Osteoblast (primary cell): ENCODE data around the gene SUGCT. TPM values are rescaled to one million over a fixed set of nuclear protein-coding genes. Genes with fewer than 3 reads are reported as not detected.

Experiments used
- DNase-seq: peaks from one replicate; pipeline ENCODE4 v3.0.0; 2011; ENCODE audit warnings: low spot score, mixed read lengths; ENCODE audit not compliant: insufficient read length; ENCODE audit errors: missing footprints
- H2AFZ ChIP-seq: 2 replicates; pipeline ENCODE4 v1.6.0; 2011; ENCODE audit warnings: mild to moderate bottlenecking, low read length
- H3K27ac ChIP-seq: 2 replicates; pipeline ENCODE4 v1.5.1; 2011; ENCODE audit warnings: mild to moderate bottlenecking, low read depth, low read length, moderate library complexity
- H3K27me3 ChIP-seq: 2 replicates; pipeline ENCODE4 v1.6.0; 2012; ENCODE audit warnings: mild to moderate bottlenecking, control low read depth, inconsistent platforms, low read length, moderate library complexity; ENCODE audit not compliant: insufficient read depth
- H3K36me3 ChIP-seq: 2 replicates; pipeline ENCODE4 v1.5.1; 2011; ENCODE audit warnings: mild to moderate bottlenecking, low read length, control low read depth, moderate library complexity; ENCODE audit not compliant: insufficient read depth
- H3K4me1 ChIP-seq: 2 replicates; pipeline ENCODE4 v1.5.1; 2011; ENCODE audit warnings: mild to moderate bottlenecking, low read length, control low read depth, moderate library complexity; ENCODE audit not compliant: insufficient read depth
- H3K4me2 ChIP-seq: 2 replicates; pipeline ENCODE4 v1.6.0; 2011; ENCODE audit warnings: mild to moderate bottlenecking, low read length; ENCODE audit not compliant: insufficient read depth
- H3K4me3 ChIP-seq: fragments of 200-600 bp; sonication (generic); 3 replicates; pipeline ENCODE4 v1.5.1; 2012; ENCODE audit warnings: mild to moderate bottlenecking, low read length, inconsistent platforms; ENCODE audit not compliant: insufficient read depth
- H3K79me2 ChIP-seq: 2 replicates; pipeline ENCODE4 v1.6.0; 2012; ENCODE audit warnings: mild to moderate bottlenecking, low read length, control low read depth, inconsistent platforms; ENCODE audit not compliant: insufficient read depth
- H3K9me3 ChIP-seq: 2 replicates; pipeline ENCODE4 v1.5.1; 2011; ENCODE audit warnings: low read depth, low read length, control low read depth
- H4K20me1 ChIP-seq: 2 replicates; pipeline ENCODE4 v1.6.0; 2012; ENCODE audit warnings: mild to moderate bottlenecking, low read length, control low read depth; ENCODE audit not compliant: insufficient read depth
- total RNA-seq: library from RNA; depleted of rRNA; stranded (reverse); fragments of >200 nt; gene quantifications from 2 replicates; pipeline ENCODE4 v1.2.3, GENCODE V29; 2012
- TF ChIP-seq, protein P1 (sequence below): IDR thresholded peaks from 2 replicates; pipeline ENCODE4 v1.5.1; 2011; ENCODE audit warnings: mild to moderate bottlenecking, low read depth, low read length, moderate library complexity; ENCODE audit errors: extremely low read depth

Gene SUGCT
- total RNA-seq, 1 donor = 21.7 TPM

DNA sequence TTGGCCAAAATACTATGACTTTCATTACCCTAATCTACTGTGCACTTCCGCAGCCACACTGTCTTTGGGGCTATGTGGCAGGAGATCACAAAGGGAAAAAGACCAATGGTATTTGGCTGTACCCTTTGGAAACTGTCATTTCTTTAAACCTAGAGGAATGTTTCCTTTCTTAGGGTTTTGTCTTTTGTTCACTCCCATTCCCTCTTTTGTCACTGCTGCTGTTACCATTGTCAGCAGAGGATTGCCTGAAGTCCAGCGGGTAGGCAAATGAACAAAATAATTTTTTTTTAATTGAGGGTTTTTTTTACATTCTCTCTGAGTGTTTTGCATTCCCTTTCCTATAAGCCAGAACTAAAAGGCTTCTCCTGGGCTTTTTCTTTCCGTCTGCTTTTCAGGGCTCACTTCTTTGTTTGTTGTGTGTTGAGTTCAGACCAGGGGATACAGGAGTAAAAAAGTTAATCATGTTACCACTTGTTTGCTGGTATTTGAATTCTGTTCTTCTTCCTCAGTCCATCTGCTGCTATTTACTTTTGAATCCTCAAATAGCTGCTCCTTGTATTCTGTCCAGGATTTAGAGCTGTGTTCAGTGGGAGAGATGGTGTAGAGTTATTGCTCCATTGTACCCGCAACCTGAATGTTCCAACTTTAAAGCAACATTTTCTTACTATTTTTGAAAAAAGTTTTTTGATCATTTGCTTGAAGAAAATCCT, 374.6 kb downstream of the SUGCT start:
- Histone ChIP-seq H3K4me2 (no peak overlapping the region), H4K20me1 (no peaks in the 10 kb centered on the region), H2AFZ (no peak overlapping the region), H3K27ac (no peak overlapping the region), H3K27me3 (no peaks in the 10 kb centered on the region), H3K79me2 (no peaks in the 10 kb centered on the region), H3K36me3 (no peaks in the 10 kb centered on the region), H3K9me3 (peaks cover 2% of the 10 kb centered on the region), H3K4me3 (no peak overlapping the region), H3K4me1 (no peaks in the 10 kb centered on the region)
- TF ChIP-seq, protein P1, sequence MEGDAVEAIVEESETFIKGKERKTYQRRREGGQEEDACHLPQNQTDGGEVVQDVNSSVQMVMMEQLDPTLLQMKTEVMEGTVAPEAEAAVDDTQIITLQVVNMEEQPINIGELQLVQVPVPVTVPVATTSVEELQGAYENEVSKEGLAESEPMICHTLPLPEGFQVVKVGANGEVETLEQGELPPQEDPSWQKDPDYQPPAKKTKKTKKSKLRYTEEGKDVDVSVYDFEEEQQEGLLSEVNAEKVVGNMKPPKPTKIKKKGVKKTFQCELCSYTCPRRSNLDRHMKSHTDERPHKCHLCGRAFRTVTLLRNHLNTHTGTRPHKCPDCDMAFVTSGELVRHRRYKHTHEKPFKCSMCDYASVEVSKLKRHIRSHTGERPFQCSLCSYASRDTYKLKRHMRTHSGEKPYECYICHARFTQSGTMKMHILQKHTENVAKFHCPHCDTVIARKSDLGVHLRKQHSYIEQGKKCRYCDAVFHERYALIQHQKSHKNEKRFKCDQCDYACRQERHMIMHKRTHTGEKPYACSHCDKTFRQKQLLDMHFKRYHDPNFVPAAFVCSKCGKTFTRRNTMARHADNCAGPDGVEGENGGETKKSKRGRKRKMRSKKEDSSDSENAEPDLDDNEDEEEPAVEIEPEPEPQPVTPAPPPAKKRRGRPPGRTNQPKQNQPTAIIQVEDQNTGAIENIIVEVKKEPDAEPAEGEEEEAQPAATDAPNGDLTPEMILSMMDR = no peak
- no peak for DNase-seq

DNA sequence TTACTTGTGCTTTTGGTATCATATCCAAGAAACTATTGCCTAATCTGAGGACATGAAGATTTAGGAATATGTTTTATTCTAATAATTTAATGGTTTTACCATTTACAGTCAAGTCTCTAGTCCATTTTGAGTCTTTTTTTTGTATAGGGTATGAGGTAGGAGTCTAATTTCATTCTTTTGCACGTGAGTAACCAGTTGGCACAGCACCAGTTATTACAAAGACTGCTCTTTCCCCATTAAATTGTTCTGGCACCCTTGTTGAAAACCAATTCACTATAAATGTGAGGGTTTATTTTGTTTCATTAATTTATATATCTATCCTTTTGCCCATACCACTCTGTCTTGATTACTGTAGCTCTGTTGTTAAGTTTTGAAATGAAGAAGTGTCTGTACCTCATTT, 381.6 kb downstream of the SUGCT start:
- H4K20me1 ChIP-seq = no peaks in the 10 kb centered on the region
- TF ChIP-seq, protein P1 = no peak

DNA sequence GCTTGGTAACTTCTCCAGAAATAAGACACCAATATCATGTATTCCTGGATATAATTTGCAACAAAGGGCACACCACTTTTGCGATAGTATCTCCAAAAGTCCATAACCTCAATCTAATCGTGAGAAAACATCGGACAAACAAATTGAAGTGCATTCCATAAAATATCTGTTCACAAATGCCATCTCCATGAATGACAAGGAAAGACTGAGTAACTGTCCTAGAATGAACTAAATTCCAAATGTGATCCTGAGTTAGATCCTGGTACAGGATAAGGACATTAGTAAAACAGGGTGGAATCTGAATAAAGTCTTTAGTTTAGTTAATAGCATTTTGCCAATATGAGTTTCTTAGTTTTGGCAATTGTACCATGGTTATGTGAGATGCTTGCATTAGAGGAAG, 384.2 kb downstream of the SUGCT start:
- no peaks in the 10 kb centered on the region for H3K9me3 ChIP-seq
- no peaks in the 10 kb centered on the region for H3K27me3 ChIP-seq
- no peak overlapping the region for H3K4me2 ChIP-seq
- H3K4me1 ChIP-seq = no peaks in the 10 kb centered on the region
- H3K79me2 ChIP-seq = no peaks in the 10 kb centered on the region
- H2AFZ ChIP-seq = no peak overlapping the region
- no peaks in the 10 kb centered on the region for H3K36me3 ChIP-seq
- TF ChIP-seq, protein P1 = no peak
- H4K20me1 ChIP-seq = no peaks in the 10 kb centered on the region
- DNase-seq = no peak
- no peak overlapping the region for H3K4me3 ChIP-seq
- H3K27ac ChIP-seq = no peak overlapping the region

More for the DNA sequence above, 381.6 kb downstream of the SUGCT start:
- H3K27ac ChIP-seq = no peak overlapping the region
- no peaks in the 10 kb centered on the region for H3K4me1 ChIP-seq
- H3K36me3 ChIP-seq = no peaks in the 10 kb centered on the region
- no peaks in the 10 kb centered on the region for H3K9me3 ChIP-seq
- H3K27me3 ChIP-seq = no peaks in the 10 kb centered on the region
- H2AFZ ChIP-seq = no peak overlapping the region
- H3K4me3 ChIP-seq = no peak overlapping the region
- DNase-seq = no peak
- H3K4me2 ChIP-seq = no peak overlapping the region
- no peaks in the 10 kb centered on the region for H3K79me2 ChIP-seq

DNA sequence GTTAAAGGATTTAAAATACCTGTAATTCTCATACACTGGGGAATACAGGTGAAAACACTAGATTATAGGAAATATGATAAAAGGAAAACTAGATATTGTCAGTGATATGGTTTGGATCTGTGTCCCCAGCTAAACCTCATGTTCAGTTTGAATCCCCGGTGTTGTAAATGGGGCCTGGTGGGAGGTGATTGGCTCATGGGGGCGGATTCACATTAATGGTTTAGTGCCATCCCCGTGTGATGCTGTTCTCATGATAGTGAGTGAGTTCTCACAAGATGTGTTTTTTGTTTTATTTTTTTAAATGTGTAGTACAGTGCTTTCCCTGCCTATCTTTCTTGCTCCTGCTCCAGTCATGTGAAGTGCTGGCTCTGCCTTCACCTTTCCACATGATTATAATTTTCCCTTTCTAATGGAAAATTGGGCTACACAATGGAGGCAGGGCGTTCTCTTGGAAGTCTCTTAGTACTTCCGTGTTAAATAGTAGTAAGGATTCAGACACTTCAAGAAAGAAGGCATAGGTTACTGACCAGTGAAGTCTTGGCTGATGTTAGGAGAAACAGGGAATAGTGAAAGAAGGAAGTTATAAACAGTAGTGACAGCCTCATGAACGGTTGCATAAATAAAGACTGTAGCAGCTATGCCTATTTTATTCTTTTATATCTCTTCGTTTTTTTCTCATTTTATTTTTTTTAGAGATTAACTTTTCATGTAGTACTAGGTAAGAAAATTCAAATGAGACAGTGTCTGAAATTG, 386.4 kb downstream of the SUGCT start:
- H3K4me3 ChIP-seq = no peak overlapping the region
- H3K79me2 ChIP-seq = no peaks in the 10 kb centered on the region
- H2AFZ ChIP-seq = no peak overlapping the region

More for the DNA sequence above, 386.4 kb downstream of the SUGCT start:
- DNase-seq = no peak
- Histone ChIP-seq H4K20me1 (no peaks in the 10 kb centered on the region), H3K9me3 (no peaks in the 10 kb centered on the region), H3K4me1 (no peaks in the 10 kb centered on the region), H3K36me3 (no peaks in the 10 kb centered on the region), H3K4me2 (no peak overlapping the region), H3K27me3 (no peaks in the 10 kb centered on the region), H3K27ac (no peak overlapping the region)
- TF ChIP-seq, protein P1 = no peak
